K562 (cell line): ENCODE data around the gene SCTR. TPM values are rescaled to one million over a fixed set of nuclear protein-coding genes. Genes with fewer than 3 reads are reported as not detected.

ENCODE experiments used
- ATAC-seq: fragments of 200-7000 bp; cut with Tn5 transposase; 3 replicates; pipeline ENCODE4 v1.9.1; 2020; ENCODE audit warnings: moderate library complexity
- BruUV-seq: library from RNA; stranded (reverse); fragments of 400-500 nt; replicated peaks from 2 replicates; lab custom pipeline; 2021; lab: Mats Ljungman, UMichigan
- CTCF ChIA-PET: fragments of 300-600 bp; formaldehyde crosslinking; extraction: SDS; loops from one replicate; lab custom pipeline; 2021; ENCODE audit warnings: low intra/inter-chr PET ratio; lab: Yijun Ruan, JAX
- POLR2A ChIA-PET: fragments of 300-600, 350-650 bp; sonication (Branson Sonifier 250); formaldehyde crosslinking; extraction: SDS; loops from one replicate; lab custom pipeline; 2021; ENCODE audit warnings: antibody characterized with exemption, inconsistent platforms; lab: Yijun Ruan, JAX
- DNase-seq, 4 experiments: peaks; one replicate each; pipeline versions ENCODE4 v3.0.0 to v3.0.0-alpha.2; 2011 to 2018; ENCODE audit warnings: low spot score in 3 of 4, mixed read lengths in 3 of 4; ENCODE audit errors: extremely low read depth in 1 of 4
- FAIRE-seq: peaks from 2 replicates; lab custom pipeline; 2011; peaks lifted over from hg19 to GRCh38; lab: Jason Lieb, UNC
- H2AFZ ChIP-seq: 2 replicates; pipeline ENCODE4 v1.6.0; 2011; ENCODE audit warnings: low read depth, low read length, control low read depth, inconsistent platforms
- H3K27ac ChIP-seq: fragments of 200-600 bp; 3 replicates; pipeline ENCODE4 v1.8.0; 2011; ENCODE audit warnings: low read depth, mild to moderate bottlenecking, control low read depth, inconsistent platforms, low read length, moderate library complexity, mixed read lengths; ENCODE audit errors: extremely low read depth
- H3K27me3 ChIP-seq, 2 experiments: fragments of 300-600 bp in 1 of 2; 2 replicates in 1 of 2; 3 replicates in 1 of 2; pipeline versions ENCODE4 v1.6.0 to v1.8.0; 2011; ENCODE audit warnings: inconsistent platforms in 2 of 2, low read length in 2 of 2, mild to moderate bottlenecking in 1 of 2, mixed read lengths in 1 of 2, moderate library complexity in 1 of 2; ENCODE audit not compliant: control insufficient read depth in 2 of 2, insufficient read depth in 2 of 2
- H3K36me3 ChIP-seq: fragments of 300-600 bp; 3 replicates; pipeline ENCODE4 v1.8.0; 2011; ENCODE audit warnings: mild to moderate bottlenecking, low read length, inconsistent platforms; ENCODE audit not compliant: control insufficient read depth, insufficient read depth
- H3K4me1 ChIP-seq, 2 experiments: fragments of 200-600 bp in 1 of 2; replicated peaks in 1 of 2; 2 replicates in 1 of 2; 3 replicates in 1 of 2; pipeline versions ENCODE4 v1.5.1 to v1.8.0; 2011; ENCODE audit warnings: inconsistent platforms in 2 of 2, low read length in 2 of 2, mild to moderate bottlenecking in 1 of 2, mixed read lengths in 1 of 2, moderate library complexity in 1 of 2; ENCODE audit not compliant: control insufficient read depth in 2 of 2, insufficient read depth in 2 of 2
- H3K4me2 ChIP-seq: 2 replicates; pipeline ENCODE4 v1.6.1; 2011; ENCODE audit warnings: low read length, control low read depth, inconsistent platforms, mixed read lengths; ENCODE audit not compliant: insufficient read depth
- H3K4me3 ChIP-seq: fragments of 200-600 bp; sonication (generic), shearing (Covaris generic); 2 replicates; pipeline ENCODE4 v1.5.1; 2016; ENCODE audit warnings: control low read depth, inconsistent platforms
- H3K79me2 ChIP-seq: fragments of 200-600 bp; 3 replicates; pipeline ENCODE4 v1.8.0; 2011; ENCODE audit warnings: low read length, inconsistent platforms; ENCODE audit not compliant: control insufficient read depth, insufficient read depth
- H3K9ac ChIP-seq, 2 experiments: 2 replicates each; pipeline versions ENCODE4 v1.6.0 to v1.6.1; 2011; ENCODE audit warnings: low read depth in 2 of 2, low read length in 2 of 2, control low read depth in 1 of 2, inconsistent platforms in 1 of 2, mild to moderate bottlenecking in 1 of 2, mixed read lengths in 1 of 2; ENCODE audit not compliant: insufficient read depth in 1 of 2
- H3K9me1 ChIP-seq: one replicate; pipeline ENCODE4 v1.6.0; 2011; ENCODE audit warnings: inconsistent platforms, mild to moderate bottlenecking, low read length, moderate library complexity; ENCODE audit not compliant: control insufficient read depth, insufficient read depth
- H3K9me3 ChIP-seq: replicated peaks from 2 replicates; pipeline ENCODE4 v1.5.1; 2011; ENCODE audit warnings: low read depth, low read length, inconsistent platforms; ENCODE audit not compliant: control insufficient read depth, insufficient read depth
- H4K20me1 ChIP-seq: replicated peaks from 2 replicates; pipeline ENCODE4 v1.6.1; 2011; ENCODE audit warnings: low read length, inconsistent platforms, mixed read lengths; ENCODE audit not compliant: control insufficient read depth, insufficient read depth
- ARID3A ChIP-seq: IDR thresholded peaks from 2 replicates; pipeline ENCODE4 v1.6.1; 2012; ENCODE audit warnings: low read depth, low read length, improper control_type of control experiment, borderline replicate concordance
- ASH1L ChIP-seq: fragments of 450-650 bp; IDR thresholded peaks from 2 replicates; pipeline ENCODE4 v1.6.1; 2018; ENCODE audit warnings: borderline replicate concordance, mild to moderate bottlenecking, low read depth; ENCODE audit not compliant: partially characterized antibody
- ESRRB ChIP-seq: fragments of 250-450 bp; sonication (Bioruptor Pico); IDR thresholded peaks from 2 replicates; pipeline ENCODE4 v1.5.0; 2020; ENCODE audit warnings: mild to moderate bottlenecking, moderate library complexity, borderline replicate concordance
- GTF2A2 ChIP-seq: IDR thresholded peaks from 2 replicates; pipeline ENCODE4 v1.6.1; 2016; ENCODE audit warnings: mild to moderate bottlenecking, missing genetic modification characterization, missing compliant biosample characterization
- MED1 ChIP-seq: sonication (generic); formaldehyde crosslinking; IDR thresholded peaks from 2 replicates; pipeline ENCODE4 v1.8.1; 2023; ENCODE audit warnings: missing genetic modification reagents, borderline replicate concordance
- NCOA6 ChIP-seq: fragments of 450-650 bp; IDR thresholded peaks from 2 replicates; pipeline ENCODE4 v1.6.1; 2017; ENCODE audit warnings: mild to moderate bottlenecking
- RAD21 ChIP-seq, 2 experiments: fragments of 250-450 bp in 1 of 2; fragments of 450-650 bp in 1 of 2; sonication (Bioruptor Pico) in 1 of 2; formaldehyde crosslinking in 1 of 2; IDR thresholded peaks in 1 of 2; conservative IDR thresholded peaks in 1 of 2; 2 replicates each; pipeline versions ENCODE4 v1.4.0 to v1.8.0; 2020 to 2022; ENCODE audit warnings: mild to moderate bottlenecking in 2 of 2, moderate library complexity in 1 of 2
- RBBP5 ChIP-seq: fragments of 200-600 bp; sonication (generic); IDR thresholded peaks from 2 replicates; pipeline ENCODE4 v1.6.1; 2012; ENCODE audit warnings: borderline replicate concordance, mild to moderate bottlenecking, low read length, control low read depth, inconsistent platforms; ENCODE audit not compliant: insufficient read depth, poor library complexity, severe bottlenecking
- SLC30A9 ChIP-seq: fragments of 250-450 bp; sonication (Bioruptor Pico); IDR thresholded peaks from 2 replicates; pipeline ENCODE4 v1.8.0; 2022; ENCODE audit warnings: mild to moderate bottlenecking, moderate library complexity
- TBP ChIP-seq: optimal IDR thresholded peaks from 2 replicates; pipeline ENCODE3; 2011; ENCODE audit warnings: low read depth, low read length, improper control_type of control experiment
- TCF3 ChIP-seq: sonication (generic); formaldehyde crosslinking; IDR thresholded peaks from 2 replicates; pipeline ENCODE4 v1.4.0; 2020; ENCODE audit warnings: mild to moderate bottlenecking, missing genetic modification reagents
- ZBTB43 ChIP-seq: sonication (generic); formaldehyde crosslinking; IDR thresholded peaks from 2 replicates; pipeline ENCODE4 v1.8.0; 2023; ENCODE audit warnings: mild to moderate bottlenecking, missing genetic modification reagents
- ZKSCAN3 ChIP-seq: fragments of 250-450 bp; sonication (Bioruptor Pico); IDR thresholded peaks from 2 replicates; pipeline ENCODE4 v1.4.0; 2020
- WGBS: fragments of 100-300 bp; shearing (Covaris generic); methylation state at CpG from one replicate; pipeline ENCODE4 v1.1.6; 2016; ENCODE audit warnings: low coverage, mixed read lengths; ENCODE audit not compliant: insufficient coverage; ENCODE audit errors: missing lambda C conversion rate; 5-methylcytosine and 5-hydroxymethylcytosine counted together
- in situ Hi-C: fragments of 300-500 bp; cut with MboI; formaldehyde crosslinking; loops from 4 replicates; pipeline ENCODE4 v1.15.0; 2018; ENCODE audit warnings: inconsistent platforms, mixed read lengths
- intact Hi-C: fragments of 100-400 bp; cut with micrococcal nuclease; formaldehyde crosslinking; loops from 2 replicates; pipeline ENCODE4 v1.14.2; 2022
- polyA plus RNA-seq, 8 experiments: library from polyadenylated mRNA; depleted of rRNA in 4 of 8; stranded (reverse) in 5 of 8; unstranded in 3 of 8; fragments of >200 nt; fragmentation: Nextera tagmentation in 2 of 8; fragmentation: Illumina TruSeq in 1 of 8; extraction: Ambion mirVana in 2 of 8; extraction: Trizol in 1 of 8; gene quantifications; 2 replicates each; pipeline versions ENCODE4 v1.2.1 to v1.2.3, GENCODE V29; 2011 to 2014; ENCODE audit warnings: inconsistent platforms in 1 of 8, missing spikeins in 1 of 8
- total RNA-seq, 7 experiments: library from RNA; depleted of rRNA in 6 of 7; stranded (reverse); fragments of >200 nt in 6 of 7; fragmentation: Illumina TruSeq in 2 of 7; extraction: Trizol in 2 of 7; gene quantifications; 2 replicates each; pipeline versions ENCODE4 v1.2.1 to v1.2.3, GENCODE V29; 2011 to 2021; ENCODE audit warnings: low replicate concordance in 1 of 7
- TF ChIP-seq, protein P1 (sequence below): fragments of 450-650 bp; IDR thresholded peaks from 2 replicates; pipeline ENCODE4 v1.6.1; 2016; ENCODE audit warnings: borderline replicate concordance

Gene SCTR
- total and polyA plus RNA-seq, 9 of the 15 experiments (the other 6 are each of a cell fraction or from before 2014, with no cell fraction given): not detected

DNA sequence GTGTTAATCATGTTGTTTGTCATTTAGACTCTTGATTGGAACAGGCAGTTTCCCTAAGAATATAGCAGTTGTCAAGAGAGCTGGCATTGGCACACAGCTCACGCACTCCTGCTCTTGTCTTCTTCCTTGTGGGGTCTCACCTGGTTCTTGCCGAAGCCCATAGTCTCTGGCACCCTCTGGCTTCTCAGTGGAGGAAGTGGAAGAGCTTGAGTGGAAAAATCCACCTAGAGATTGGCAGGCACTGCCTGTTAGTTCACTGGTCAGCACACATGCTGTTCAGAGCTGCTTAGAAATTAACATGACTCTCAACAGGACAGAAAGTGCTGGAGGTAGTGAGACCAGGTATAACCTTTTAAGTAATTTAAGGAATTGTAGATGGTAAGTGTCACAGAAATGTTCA, 28.3 kb downstream of the SCTR start:
- intact Hi-C loops (no loop called here), in situ Hi-C loops (no loop called here)
- TF ChIP-seq, protein P1, sequence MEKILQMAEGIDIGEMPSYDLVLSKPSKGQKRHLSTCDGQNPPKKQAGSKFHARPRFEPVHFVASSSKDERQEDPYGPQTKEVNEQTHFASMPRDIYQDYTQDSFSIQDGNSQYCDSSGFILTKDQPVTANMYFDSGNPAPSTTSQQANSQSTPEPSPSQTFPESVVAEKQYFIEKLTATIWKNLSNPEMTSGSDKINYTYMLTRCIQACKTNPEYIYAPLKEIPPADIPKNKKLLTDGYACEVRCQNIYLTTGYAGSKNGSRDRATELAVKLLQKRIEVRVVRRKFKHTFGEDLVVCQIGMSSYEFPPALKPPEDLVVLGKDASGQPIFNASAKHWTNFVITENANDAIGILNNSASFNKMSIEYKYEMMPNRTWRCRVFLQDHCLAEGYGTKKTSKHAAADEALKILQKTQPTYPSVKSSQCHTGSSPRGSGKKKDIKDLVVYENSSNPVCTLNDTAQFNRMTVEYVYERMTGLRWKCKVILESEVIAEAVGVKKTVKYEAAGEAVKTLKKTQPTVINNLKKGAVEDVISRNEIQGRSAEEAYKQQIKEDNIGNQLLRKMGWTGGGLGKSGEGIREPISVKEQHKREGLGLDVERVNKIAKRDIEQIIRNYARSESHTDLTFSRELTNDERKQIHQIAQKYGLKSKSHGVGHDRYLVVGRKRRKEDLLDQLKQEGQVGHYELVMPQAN: no peak
- TF ChIP-seq GTF2A2: no peak
- TF ChIP-seq RBBP5: no peak
- TF ChIP-seq SLC30A9 (CRISPR knock-in tag): no peak
- no peak for TF ChIP-seq TBP
- no peak for TF ChIP-seq ZBTB43 (CRISPR knock-in tag)
- TF ChIP-seq ASH1L: no peak
- no peak for TF ChIP-seq MED1 (CRISPR knock-in tag)
- TF ChIP-seq ZKSCAN3 (CRISPR knock-in tag): no peak
- TF ChIP-seq NCOA6: no peak
- TF ChIP-seq RAD21 (CRISPR knock-in tag; conservative IDR thresholded peaks at IDR 0.05 in 1 of 2, IDR thresholded peaks at IDR 0.05 in 1 of 2): no peak
- TF ChIP-seq ESRRB (CRISPR knock-in tag): no peak
- no peak for TF ChIP-seq ARID3A
- no peak for TF ChIP-seq TCF3 (CRISPR knock-in tag)
- no peak overlapping the region for H3K4me3 ChIP-seq
- no peak overlapping the region for H2AFZ ChIP-seq
- FAIRE-seq: no peak
- H4K20me1 ChIP-seq: no peaks in the 10 kb centered on the region
- ChIA-PET POLR2A (interaction anchor here (0.8 to 1.3 kb wide), 2 partner anchors 10 kb away, joined by 3 to 5 read pairs; no protein-coding TSS in a partner anchor), CTCF (no interaction called here)
- no peak overlapping the region for H3K27ac ChIP-seq
- no peak overlapping the region for H3K9ac ChIP-seq
- H3K9me3 ChIP-seq: no peaks in the 10 kb centered on the region
- H3K36me3 ChIP-seq: no peaks in the 10 kb centered on the region
- no TSS peak for BruUV-seq
- no peak for ATAC-seq
- no peak overlapping the region for H3K4me2 ChIP-seq
- H3K4me1 ChIP-seq: no peaks in the 10 kb centered on the region
- H3K27me3 ChIP-seq: peaks cover 0 to 18% of the 10 kb centered on the region in 2 experiments; a peak in 3 of 5 replicates
- H3K9me1 ChIP-seq: no peaks in the 10 kb centered on the region
- 3% methylated on average over 2 of the region's 2 CpGs for WGBS
- DNase-seq: no peak
- no peaks in the 10 kb centered on the region for H3K79me2 ChIP-seq
